HepG2 (cell line): Measurements from ENCODE around the gene NAA25. TPM values are rescaled to one million over a fixed set of nuclear protein-coding genes. Genes with fewer than 3 reads are reported as not detected.

Source experiments
- AGO1 ChIP-seq: fragments of 200-400 bp; formaldehyde crosslinking; IDR thresholded peaks from 2 replicates; pipeline ENCODE4 v1.6.1; 2017; ENCODE audit warnings: mild to moderate bottlenecking, low read depth, low read length, moderate library complexity; ENCODE audit not compliant: poor library complexity, severe bottlenecking
- CREM ChIP-seq, 2 experiments: sonication (generic) in 1 of 2; formaldehyde crosslinking in 1 of 2; IDR thresholded peaks; 2 replicates each; pipeline versions ENCODE4 v1.4.0 to v1.6.1; 2016 to 2020; ENCODE audit warnings: antibody characterized with exemption in 1 of 2, mild to moderate bottlenecking in 1 of 2, missing genetic modification reagents in 1 of 2
- ELF3 ChIP-seq: IDR thresholded peaks from 2 replicates; pipeline ENCODE4 v1.6.1; 2016; ENCODE audit warnings: missing genetic modification reagents, missing compliant biosample characterization
- FOSL2 ChIP-seq: sonication (generic); formaldehyde crosslinking; IDR thresholded peaks from 2 replicates; pipeline ENCODE4 v1.4.0; 2020; ENCODE audit warnings: missing genetic modification reagents
- JARID2 ChIP-seq: sonication (generic); formaldehyde crosslinking; IDR thresholded peaks from 2 replicates; pipeline ENCODE4 v1.8.1; 2023; ENCODE audit warnings: missing genetic modification reagents, inconsistent platforms; ENCODE audit not compliant: insufficient replicate concordance
- MBNL3 ChIP-seq: fragments of 250-450 bp; sonication (Bioruptor Pico); conservative IDR thresholded peaks from 2 replicates; pipeline ENCODE4 v1.8.0; 2022; ENCODE audit warnings: mild to moderate bottlenecking, inconsistent platforms
- PHF8 ChIP-seq: sonication (generic); formaldehyde crosslinking; IDR thresholded peaks from 2 replicates; pipeline ENCODE4 v1.5.0; 2020; ENCODE audit warnings: missing genetic modification reagents
- POLR2G ChIP-seq: fragments of 200-400 bp; formaldehyde crosslinking; IDR thresholded peaks from 2 replicates; pipeline ENCODE4 v1.6.1; 2018; ENCODE audit warnings: mild to moderate bottlenecking, low read depth, low read length, moderate library complexity
- RFXANK ChIP-seq: IDR thresholded peaks from 2 replicates; pipeline ENCODE4 v1.6.1; 2016
- RXRB ChIP-seq: IDR thresholded peaks from 2 replicates; pipeline ENCODE4 v1.6.1; 2016; ENCODE audit warnings: borderline replicate concordance, missing genetic modification reagents, missing compliant biosample characterization
- SOX13 ChIP-seq, 3 experiments: fragments of 450-650 bp in 1 of 3; sonication (generic) in 1 of 3; formaldehyde crosslinking in 1 of 3; IDR thresholded peaks in 2 of 3; conservative IDR thresholded peaks in 1 of 3; 2 replicates each; pipeline versions ENCODE4 v1.5.0 to v1.6.1; 2016 to 2020; ENCODE audit warnings: antibody characterized with exemption in 1 of 3, mild to moderate bottlenecking in 1 of 3, missing compliant biosample characterization in 1 of 3, missing genetic modification reagents in 1 of 3, moderate library complexity in 1 of 3
- SP1 ChIP-seq, 2 experiments: fragments of 450-650 bp in 1 of 2; sonication (generic) in 1 of 2; formaldehyde crosslinking in 1 of 2; IDR thresholded peaks; 2 replicates each; pipeline versions ENCODE4 v1.4.0 to v1.6.1; 2016 to 2020; ENCODE audit warnings: missing genetic modification reagents in 1 of 2
- STAG1 ChIP-seq: sonication (generic); formaldehyde crosslinking; IDR thresholded peaks from 2 replicates; pipeline ENCODE4 v1.4.0; 2020; ENCODE audit warnings: missing genetic modification reagents
- SUZ12 ChIP-seq: fragments of 150-350 bp; IDR thresholded peaks from 2 replicates; pipeline ENCODE4 v1.6.1; 2014; ENCODE audit warnings: low read depth, low read length
- ZC3H13 ChIP-seq: sonication (generic); formaldehyde crosslinking; IDR thresholded peaks from 2 replicates; pipeline ENCODE4 v1.8.1; 2023; ENCODE audit warnings: mild to moderate bottlenecking, missing genetic modification reagents, moderate library complexity
- ZFP90 ChIP-seq: sonication (generic); formaldehyde crosslinking; IDR thresholded peaks from 2 replicates; pipeline ENCODE4 v1.8.0; 2022; ENCODE audit warnings: missing genetic modification reagents, mild to moderate bottlenecking, inconsistent platforms, borderline replicate concordance
- ZNF33B ChIP-seq: sonication (generic); formaldehyde crosslinking; IDR thresholded peaks from 2 replicates; pipeline ENCODE4 v1.5.1; 2020; ENCODE audit warnings: mild to moderate bottlenecking, missing genetic modification reagents
- ZNF501 ChIP-seq: sonication (generic); formaldehyde crosslinking; IDR thresholded peaks from 2 replicates; pipeline ENCODE4 v1.5.1; 2020; ENCODE audit warnings: mild to moderate bottlenecking, moderate library complexity, missing genetic modification reagents
- ZNF749 ChIP-seq: sonication (generic); formaldehyde crosslinking; IDR thresholded peaks from 2 replicates; pipeline ENCODE4 v1.8.0; 2022; ENCODE audit warnings: mild to moderate bottlenecking, missing genetic modification reagents, moderate library complexity, borderline replicate concordance
- ZSCAN21 ChIP-seq: sonication (generic); formaldehyde crosslinking; IDR thresholded peaks from 2 replicates; pipeline ENCODE4 v1.8.0; 2022; ENCODE audit warnings: mild to moderate bottlenecking, missing genetic modification reagents, moderate library complexity, borderline replicate concordance
- polyA plus RNA-seq, 8 experiments: library from polyadenylated mRNA; depleted of rRNA in 3 of 8; stranded (reverse) in 7 of 8; unstranded in 1 of 8; fragments of >200 nt; fragmentation: Illumina TruSeq in 4 of 8; extraction: Trizol in 4 of 8; gene quantifications; 2 replicates each; pipeline versions ENCODE4 v1.2.1 to v1.2.3, GENCODE V29; 2011 to 2016; ENCODE audit warnings: low read depth in 4 of 8, missing spikeins in 1 of 8, mixed read lengths in 1 of 8; ENCODE audit not compliant: insufficient read depth in 1 of 8
- total RNA-seq, 5 experiments: library from RNA; depleted of rRNA; stranded (reverse); fragments of >200 nt; fragmentation: Illumina TruSeq; extraction: Trizol; gene quantifications; 2 replicates each; pipeline ENCODE4 v1.2.3, GENCODE V29; 2016; ENCODE audit warnings: low read depth in 1 of 5
- TF ChIP-seq, protein P1 (sequence below): IDR thresholded peaks from 2 replicates; pipeline ENCODE4 v1.6.1; 2016; ENCODE audit warnings: missing genetic modification reagents, missing compliant biosample characterization
- TF ChIP-seq, protein P2 (sequence below): IDR thresholded peaks from 2 replicates; pipeline ENCODE4 v1.6.1; 2016; ENCODE audit warnings: missing compliant biosample characterization, missing genetic modification reagents, borderline replicate concordance
- TF ChIP-seq, protein P3 (sequence below): sonication (generic); formaldehyde crosslinking; IDR thresholded peaks from 2 replicates; pipeline ENCODE4 v1.5.0; 2020; ENCODE audit warnings: mild to moderate bottlenecking, missing genetic modification reagents, borderline replicate concordance
- TF ChIP-seq, protein P4 (sequence below): IDR thresholded peaks from 2 replicates; pipeline ENCODE4 v1.6.1; 2016; ENCODE audit warnings: low read depth, control low read depth

NAA25 gene
- total and polyA plus RNA-seq, 2 of the 13 experiments (the other 11 are each of a cell fraction or from before 2014, with no cell fraction given) = 11.4 to 32.0 TPM

DNA sequence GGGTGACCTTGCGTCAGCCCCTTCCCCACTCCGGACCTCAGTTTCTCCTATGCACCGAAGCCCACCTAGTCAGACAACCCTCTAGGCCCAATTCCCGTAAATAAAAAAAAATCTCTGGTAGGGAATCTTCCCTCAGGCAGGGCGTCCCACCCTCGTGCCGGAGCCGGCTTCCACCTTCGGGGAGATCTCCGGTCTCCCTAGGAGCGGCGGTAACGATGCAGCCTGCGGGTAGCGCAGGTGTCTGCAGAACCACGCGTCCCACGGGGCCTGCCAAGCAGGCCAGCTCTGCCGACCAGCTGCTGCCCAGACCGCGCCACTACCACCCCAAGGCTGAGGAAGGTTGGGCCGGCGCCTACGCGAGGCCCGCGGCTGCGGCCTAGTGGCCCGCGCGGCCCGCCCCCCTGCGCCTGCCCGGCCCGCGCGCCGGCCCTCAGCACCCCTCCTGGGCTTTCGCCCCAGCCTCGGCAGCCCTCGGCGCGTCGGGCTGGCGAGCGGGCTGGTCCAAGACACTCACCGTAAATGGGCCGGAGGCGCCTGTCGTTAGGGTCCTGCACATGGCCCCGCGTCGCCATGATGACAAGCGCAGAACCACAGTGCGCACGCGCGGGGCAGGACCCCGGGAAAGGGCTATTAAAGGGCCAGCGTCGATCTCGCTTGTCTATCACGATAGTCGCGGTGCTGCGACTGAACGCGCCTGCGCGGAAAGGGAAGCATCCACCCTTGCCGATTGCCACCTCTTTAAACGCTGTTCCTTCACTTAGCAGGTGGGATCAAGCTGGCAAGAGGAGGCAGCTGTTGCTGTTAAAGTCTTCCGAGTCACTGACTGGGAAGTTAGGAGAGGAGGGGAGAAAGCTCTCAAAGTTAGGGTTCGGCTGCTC, at the start of gene NAA25 (continued):
- TF ChIP-seq ELF3 (peak; percentile 59; the same call in 1 of the 2 replicates), SUZ12 (no peak), JARID2 (CRISPR knock-in tag) (no peak), ZSCAN21 (CRISPR knock-in tag) (no peak), SOX13 (IDR thresholded peaks at IDR 0.05) (no peak), SOX13 (CRISPR knock-in tag; conservative IDR thresholded peaks at IDR 0.05 in 1 of 2, IDR thresholded peaks at IDR 0.05 in 1 of 2) (peak in 1 of 2 experiments; percentile 24; a peak in 1 of 4 replicates), FOSL2 (0 out of 2 replicates have a peak, but pooled peaks have one; percentile 4), ZFP90 (CRISPR knock-in tag) (no peak), SP1 (IDR thresholded peaks at IDR 0.05) (no peak), SP1 (CRISPR knock-in tag; IDR thresholded peaks at IDR 0.05) (no peak), RFXANK (CRISPR knock-in tag) (no peak), CREM (IDR thresholded peaks at IDR 0.05) (no peak), CREM (CRISPR knock-in tag; IDR thresholded peaks at IDR 0.05) (no peak), ZC3H13 (CRISPR knock-in tag) (no peak), ZNF33B (CRISPR knock-in tag) (no peak), AGO1 (no peak), ZNF501 (peak; percentile 86), MBNL3 (CRISPR knock-in tag) (no peak), RXRB (peak; percentile 50; the same call in 1 of the 2 replicates), STAG1 (no peak), PHF8 (CRISPR knock-in tag) (peak; percentile 92), ZNF749 (CRISPR knock-in tag) (no peak; the same call in 1 of the 2 replicates), POLR2G (peak; percentile 79)
- TF ChIP-seq, protein P1, sequence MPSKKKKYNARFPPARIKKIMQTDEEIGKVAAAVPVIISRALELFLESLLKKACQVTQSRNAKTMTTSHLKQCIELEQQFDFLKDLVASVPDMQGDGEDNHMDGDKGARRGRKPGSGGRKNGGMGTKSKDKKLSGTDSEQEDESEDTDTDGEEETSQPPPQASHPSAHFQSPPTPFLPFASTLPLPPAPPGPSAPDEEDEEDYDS (CRISPR knock-in tag) = peak; percentile 58
- TF ChIP-seq, protein P2, sequence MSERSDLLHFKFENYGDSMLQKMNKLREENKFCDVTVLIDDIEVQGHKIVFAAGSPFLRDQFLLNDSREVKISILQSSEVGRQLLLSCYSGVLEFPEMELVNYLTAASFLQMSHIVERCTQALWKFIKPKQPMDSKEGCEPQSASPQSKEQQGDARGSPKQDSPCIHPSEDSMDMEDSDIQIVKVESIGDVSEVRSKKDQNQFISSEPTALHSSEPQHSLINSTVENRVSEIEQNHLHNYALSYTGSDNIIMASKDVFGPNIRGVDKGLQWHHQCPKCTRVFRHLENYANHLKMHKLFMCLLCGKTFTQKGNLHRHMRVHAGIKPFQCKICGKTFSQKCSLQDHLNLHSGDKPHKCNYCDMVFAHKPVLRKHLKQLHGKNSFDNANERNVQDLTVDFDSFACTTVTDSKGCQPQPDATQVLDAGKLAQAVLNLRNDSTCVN = no peak
- TF ChIP-seq, protein P3, sequence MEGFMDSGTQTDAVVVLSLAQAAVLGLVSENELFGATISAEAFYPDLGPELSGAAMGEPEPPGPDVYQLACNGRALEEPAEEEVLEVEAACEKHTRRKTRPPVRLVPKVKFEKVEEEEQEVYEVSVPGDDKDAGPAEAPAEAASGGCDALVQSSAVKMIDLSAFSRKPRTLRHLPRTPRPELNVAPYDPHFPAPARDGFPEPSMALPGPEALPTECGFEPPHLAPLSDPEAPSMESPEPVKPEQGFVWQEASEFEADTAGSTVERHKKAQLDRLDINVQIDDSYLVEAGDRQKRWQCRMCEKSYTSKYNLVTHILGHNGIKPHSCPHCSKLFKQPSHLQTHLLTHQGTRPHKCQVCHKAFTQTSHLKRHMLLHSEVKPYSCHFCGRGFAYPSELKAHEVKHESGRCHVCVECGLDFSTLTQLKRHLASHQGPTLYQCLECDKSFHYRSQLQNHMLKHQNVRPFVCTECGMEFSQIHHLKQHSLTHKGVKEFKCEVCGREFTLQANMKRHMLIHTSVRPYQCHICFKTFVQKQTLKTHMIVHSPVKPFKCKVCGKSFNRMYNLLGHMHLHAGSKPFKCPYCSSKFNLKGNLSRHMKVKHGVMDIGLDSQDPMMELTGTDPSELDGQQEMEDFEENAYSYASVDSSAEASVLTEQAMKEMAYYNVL (CRISPR knock-in tag) = no peak
- TF ChIP-seq, protein P4, sequence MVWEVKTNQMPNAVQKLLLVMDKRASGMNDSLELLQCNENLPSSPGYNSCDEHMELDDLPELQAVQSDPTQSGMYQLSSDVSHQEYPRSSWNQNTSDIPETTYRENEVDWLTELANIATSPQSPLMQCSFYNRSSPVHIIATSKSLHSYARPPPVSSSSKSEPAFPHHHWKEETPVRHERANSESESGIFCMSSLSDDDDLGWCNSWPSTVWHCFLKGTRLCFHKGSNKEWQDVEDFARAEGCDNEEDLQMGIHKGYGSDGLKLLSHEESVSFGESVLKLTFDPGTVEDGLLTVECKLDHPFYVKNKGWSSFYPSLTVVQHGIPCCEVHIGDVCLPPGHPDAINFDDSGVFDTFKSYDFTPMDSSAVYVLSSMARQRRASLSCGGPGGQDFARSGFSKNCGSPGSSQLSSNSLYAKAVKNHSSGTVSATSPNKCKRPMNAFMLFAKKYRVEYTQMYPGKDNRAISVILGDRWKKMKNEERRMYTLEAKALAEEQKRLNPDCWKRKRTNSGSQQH = peak; percentile 59; the same call in 1 of the 2 replicates
